ENCODE data around the gene TCTN1.
A peak's percentile ranks its signal among the peaks of the same experiment; 100 is the strongest.

TCTN1 gene

GRCh38 chr12:110606253-110606611 is 7.7 kb upstream of the TCTN1 start:
- H4K20me1 ChIP-seq = no peaks in the 10 kb centered on the region
- H3K27ac ChIP-seq = peak overlapping the region; percentile 84
- H3K36me3 ChIP-seq = no peaks in the 10 kb centered on the region
- no peaks in the 10 kb centered on the region for H3K9me3 ChIP-seq
- H3K4me2 ChIP-seq = peak overlapping the region; percentile 73
- peak overlapping the region; percentile 59 for H3K4me3 ChIP-seq
- H3K9ac ChIP-seq = peak overlapping the region; percentile 76
- peaks cover 28% of the 10 kb centered on the region for H3K4me1 ChIP-seq
- TF ChIP-seq Cebpa-rat (IDR thresholded peaks at IDR 0.05) = no peak
- H3K27me3 ChIP-seq = no peaks in the 10 kb centered on the region

GRCh38 chr12:110613071-110613770 is 708 bp upstream of the TCTN1 start:
- Histone ChIP-seq H3K4me1 (peaks cover 38% of the 10 kb centered on the region), H3K27ac (peak overlapping the region; percentile 68), H3K36me3 (no peaks in the 10 kb centered on the region), H3K27me3 (no peaks in the 10 kb centered on the region), H3K9me3 (no peaks in the 10 kb centered on the region), H3K9ac (peak overlapping the region; percentile 76), H4K20me1 (no peaks in the 10 kb centered on the region), H3K4me2 (peak overlapping the region; percentile 93), H3K4me3 (peak overlapping the region; percentile 75)
- TF ChIP-seq Cebpa-rat (IDR thresholded peaks at IDR 0.05) = no peak

- Histone ChIP-seq H3K9me3 (no peaks in the 10 kb centered on the region), H3K4me1 (peaks cover 42% of the 10 kb centered on the region), H3K27me3 (no peaks in the 10 kb centered on the region), H4K20me1 (no peaks in the 10 kb centered on the region), H3K4me3 (no peak overlapping the region), H3K4me2 (peak overlapping the region; percentile 93), H3K27ac (no peak overlapping the region), H3K9ac (no peak overlapping the region; the same call in 1 of the 2 replicates), H3K36me3 (no peaks in the 10 kb centered on the region)
- TF ChIP-seq Cebpa-rat (IDR thresholded peaks at IDR 0.05) = no peak
Measured at GRCh38 chr12:110615171-110615570, 1.2 kb downstream of the TCTN1 start.

GRCh38 chr12:110616471-110617115 is 2.7 kb downstream of the TCTN1 start:
- H3K4me1 ChIP-seq = peaks cover 42% of the 10 kb centered on the region
- no peaks in the 10 kb centered on the region for H3K36me3 ChIP-seq
- no peak for TF ChIP-seq Cebpa-rat (IDR thresholded peaks at IDR 0.05)

GRCh38 chr12:110619534-110619953 is 5.6 kb downstream of the TCTN1 start:
- peaks cover 30% of the 10 kb centered on the region for H3K4me1 ChIP-seq
- TF ChIP-seq Cebpa-rat (IDR thresholded peaks at IDR 0.05) = no peak
- H3K9me3 ChIP-seq = no peaks in the 10 kb centered on the region
- no peak overlapping the region for H3K27ac ChIP-seq
- H4K20me1 ChIP-seq = no peaks in the 10 kb centered on the region
- H3K9ac ChIP-seq = no peak overlapping the region
- no peaks in the 10 kb centered on the region for H3K27me3 ChIP-seq
- H3K36me3 ChIP-seq = no peaks in the 10 kb centered on the region
- 0 out of 2 replicates have a peak overlapping the region, but pooled peaks have one; percentile 3 for H3K4me2 ChIP-seq
- H3K4me3 ChIP-seq = no peak overlapping the region

More at GRCh38 chr12:110616471-110617115, 2.7 kb downstream of the TCTN1 start:
- Histone ChIP-seq H3K9ac (no peak overlapping the region), H3K27me3 (no peaks in the 10 kb centered on the region), H3K4me3 (no peak overlapping the region), H3K4me2 (no peak overlapping the region), H3K27ac (no peak overlapping the region), H4K20me1 (no peaks in the 10 kb centered on the region), H3K9me3 (no peaks in the 10 kb centered on the region)

- Histone ChIP-seq H3K4me1 (peaks cover 31% of the 10 kb centered on the region), H3K4me3 (no peak overlapping the region), H3K4me2 (no peak overlapping the region), H3K9ac (no peak overlapping the region), H3K27me3 (no peaks in the 10 kb centered on the region), H4K20me1 (no peaks in the 10 kb centered on the region), H3K9me3 (no peaks in the 10 kb centered on the region), H3K36me3 (no peaks in the 10 kb centered on the region), H3K27ac (no peak overlapping the region)
- no peak for TF ChIP-seq Cebpa-rat (IDR thresholded peaks at IDR 0.05)
Measured at GRCh38 chr12:110622582-110622981, 8.7 kb downstream of the TCTN1 start.

- Histone ChIP-seq H3K27me3 (no peaks in the 10 kb centered on the region), H3K9me3 (no peaks in the 10 kb centered on the region), H4K20me1 (no peaks in the 10 kb centered on the region), H3K9ac (peak overlapping the region; percentile 44; the same call in 1 of the 2 replicates), H3K4me1 (peaks cover 29% of the 10 kb centered on the region), H3K4me2 (peak overlapping the region; percentile 54), H3K36me3 (no peaks in the 10 kb centered on the region), H3K27ac (peak overlapping the region; percentile 71), H3K4me3 (no peak overlapping the region)
- TF ChIP-seq Cebpa-rat (IDR thresholded peaks at IDR 0.05) = no peak
Measured at GRCh38 chr12:110627500-110628195, 13.7 kb downstream of the TCTN1 start.

- no peaks in the 10 kb centered on the region for H3K36me3 ChIP-seq
- H3K9ac ChIP-seq = no peak overlapping the region
- H3K27me3 ChIP-seq = no peaks in the 10 kb centered on the region
- TF ChIP-seq Cebpa-rat (IDR thresholded peaks at IDR 0.05) = no peak
- peaks cover 66% of the 10 kb centered on the region for H3K4me1 ChIP-seq
- H3K27ac ChIP-seq = no peak overlapping the region
- H3K4me2 ChIP-seq = peak overlapping the region; percentile 69
- H3K9me3 ChIP-seq = no peaks in the 10 kb centered on the region
- H3K4me3 ChIP-seq = no peak overlapping the region
- H4K20me1 ChIP-seq = no peaks in the 10 kb centered on the region
Measured at GRCh38 chr12:110635055-110635454, 21.1 kb downstream of the TCTN1 start.

GRCh38 chr12:110636516-110636915 is 22.6 kb downstream of the TCTN1 start:
- Histone ChIP-seq H3K4me1 (peaks cover 81% of the 10 kb centered on the region), H4K20me1 (no peaks in the 10 kb centered on the region), H3K36me3 (no peaks in the 10 kb centered on the region), H3K4me3 (no peak overlapping the region), H3K9me3 (no peaks in the 10 kb centered on the region), H3K27ac (0 out of 2 replicates have a peak overlapping the region, but pooled peaks have one; percentile 12), H3K9ac (no peak overlapping the region), H3K27me3 (no peaks in the 10 kb centered on the region), H3K4me2 (peak overlapping the region; percentile 69)
- TF ChIP-seq Cebpa-rat (IDR thresholded peaks at IDR 0.05) = no peak

All from BLaER1 (cell line).